HEK293 (cell line): ENCODE data around the gene GAS2L3.

Experiments
- ATF2 ChIP-seq: fragments of 450-650 bp; formaldehyde crosslinking; IDR thresholded peaks from 2 replicates; pipeline ENCODE4 v1.5.1; 2016; ENCODE audit warnings: missing biosample characterization, missing genetic modification characterization, low read depth
- GFI1B ChIP-seq: fragments of 450-650 bp; formaldehyde crosslinking; IDR thresholded peaks from 2 replicates; pipeline ENCODE4 v1.5.1; 2016; ENCODE audit warnings: missing biosample characterization, missing genetic modification characterization
- GLI4 ChIP-seq: fragments of 450-650 bp; formaldehyde crosslinking; IDR thresholded peaks from 2 replicates; pipeline ENCODE4 v1.5.1; 2016; ENCODE audit warnings: missing biosample characterization, missing genetic modification characterization
- KLF1 ChIP-seq: fragments of 450-650 bp; formaldehyde crosslinking; IDR thresholded peaks from 2 replicates; pipeline ENCODE4 v1.5.1; 2016; ENCODE audit warnings: missing biosample characterization, missing genetic modification characterization
- KLF7 ChIP-seq: fragments of 450-650 bp; formaldehyde crosslinking; IDR thresholded peaks from 2 replicates; pipeline ENCODE4 v1.5.1; 2016; ENCODE audit warnings: missing biosample characterization, missing genetic modification characterization, borderline replicate concordance
- MZF1 ChIP-seq: fragments of 450-650 bp; formaldehyde crosslinking; IDR thresholded peaks from 2 replicates; pipeline ENCODE4 v1.5.1; 2017; ENCODE audit warnings: missing biosample characterization, missing genetic modification characterization, borderline replicate concordance
- PRDM2 ChIP-seq: fragments of 450-650 bp; formaldehyde crosslinking; IDR thresholded peaks from 2 replicates; pipeline ENCODE4 v1.5.1; 2016; ENCODE audit warnings: missing biosample characterization, missing genetic modification characterization, borderline replicate concordance
- SALL2 ChIP-seq: fragments of 450-650 bp; formaldehyde crosslinking; IDR thresholded peaks from 2 replicates; pipeline ENCODE4 v1.5.0; 2017; ENCODE audit warnings: missing biosample characterization, mild to moderate bottlenecking, missing genetic modification characterization, borderline replicate concordance
- ZNF121 ChIP-seq: fragments of 450-650 bp; formaldehyde crosslinking; IDR thresholded peaks from 2 replicates; pipeline ENCODE4 v1.5.1; 2016; ENCODE audit warnings: missing biosample characterization, missing genetic modification characterization
- ZNF169 ChIP-seq: fragments of 450-650 bp; formaldehyde crosslinking; IDR thresholded peaks from 2 replicates; pipeline ENCODE4 v1.5.1; 2016; ENCODE audit warnings: missing biosample characterization, missing genetic modification characterization
- ZNF19 ChIP-seq: fragments of 450-650 bp; formaldehyde crosslinking; IDR thresholded peaks from 2 replicates; pipeline ENCODE4; 2016; ENCODE audit warnings: missing biosample characterization, missing genetic modification characterization, low read depth
- ZNF26 ChIP-seq: fragments of 450-650 bp; formaldehyde crosslinking; IDR thresholded peaks from 2 replicates; pipeline ENCODE4 v1.5.1; 2016; ENCODE audit warnings: missing biosample characterization, missing genetic modification characterization
- ZNF350 ChIP-seq: fragments of 450-650 bp; formaldehyde crosslinking; IDR thresholded peaks from 2 replicates; pipeline ENCODE4 v1.5.0; 2017; ENCODE audit warnings: missing biosample characterization, mild to moderate bottlenecking, missing genetic modification characterization
- ZNF416 ChIP-seq: fragments of 450-650 bp; formaldehyde crosslinking; IDR thresholded peaks from 2 replicates; pipeline ENCODE4 v1.5.1; 2016; ENCODE audit warnings: missing biosample characterization, missing genetic modification characterization
- ZNF433 ChIP-seq: fragments of 450-650 bp; formaldehyde crosslinking; IDR thresholded peaks from 2 replicates; pipeline ENCODE4 v1.5.1; 2016; ENCODE audit warnings: missing biosample characterization, missing genetic modification characterization, low read depth
- ZNF48 ChIP-seq: fragments of 450-650 bp; formaldehyde crosslinking; IDR thresholded peaks from 2 replicates; pipeline ENCODE4 v1.5.1; 2016; ENCODE audit warnings: missing biosample characterization, missing genetic modification characterization
- ZNF558 ChIP-seq: fragments of 450-650 bp; formaldehyde crosslinking; IDR thresholded peaks from 2 replicates; pipeline ENCODE4 v1.5.1; 2016; ENCODE audit warnings: missing biosample characterization, missing genetic modification characterization
- ZNF629 ChIP-seq: fragments of 450-650 bp; formaldehyde crosslinking; IDR thresholded peaks from 2 replicates; pipeline ENCODE4 v1.5.1; 2017; ENCODE audit warnings: missing biosample characterization, missing genetic modification characterization
- ZNF654 ChIP-seq: fragments of 450-650 bp; formaldehyde crosslinking; IDR thresholded peaks from 2 replicates; pipeline ENCODE4 v1.5.1; 2016; ENCODE audit warnings: low read depth, missing biosample characterization, missing genetic modification characterization
- ZNF670 ChIP-seq: fragments of 450-650 bp; formaldehyde crosslinking; IDR thresholded peaks from 2 replicates; pipeline ENCODE4 v1.5.1; 2016; ENCODE audit warnings: missing biosample characterization, missing genetic modification characterization, low read depth
- ZNF677 ChIP-seq: fragments of 450-650 bp; IDR thresholded peaks from 2 replicates; pipeline ENCODE4 v1.5.0; 2018; ENCODE audit warnings: missing biosample characterization, mild to moderate bottlenecking, missing genetic modification characterization, moderate library complexity
- ZNF776 ChIP-seq: fragments of 450-650 bp; formaldehyde crosslinking; IDR thresholded peaks from 2 replicates; pipeline ENCODE4 v1.5.0; 2017; ENCODE audit warnings: missing biosample characterization, missing genetic modification characterization, borderline replicate concordance
- ZSCAN16 ChIP-seq: fragments of 450-650 bp; formaldehyde crosslinking; IDR thresholded peaks from 2 replicates; pipeline ENCODE4 v1.5.1; 2016; ENCODE audit warnings: missing biosample characterization, missing genetic modification characterization
- ZSCAN23 ChIP-seq: fragments of 450-650 bp; formaldehyde crosslinking; IDR thresholded peaks from 2 replicates; pipeline ENCODE4 v1.5.1; 2016; ENCODE audit warnings: missing biosample characterization, missing genetic modification characterization
- ZSCAN30 ChIP-seq: fragments of 450-650 bp; IDR thresholded peaks from 2 replicates; pipeline ENCODE4 v1.5.1; 2018; ENCODE audit warnings: missing biosample characterization, mild to moderate bottlenecking, missing genetic modification characterization, moderate library complexity
- ZXDB ChIP-seq: fragments of 450-650 bp; formaldehyde crosslinking; IDR thresholded peaks from 2 replicates; pipeline ENCODE4 v1.5.1; 2016; ENCODE audit warnings: missing biosample characterization, missing genetic modification characterization
- TF ChIP-seq, protein P1 (sequence below): fragments of 450-650 bp; IDR thresholded peaks from 2 replicates; pipeline ENCODE4 v1.5.1; 2018; ENCODE audit warnings: missing biosample characterization, missing genetic modification characterization
- TF ChIP-seq, protein P2 (sequence below): fragments of 450-650 bp; formaldehyde crosslinking; IDR thresholded peaks from 2 replicates; pipeline ENCODE4 v1.5.1; 2016; ENCODE audit warnings: missing biosample characterization, missing genetic modification characterization

GAS2L3 gene

GRCh38 chr12:100554608-100555077 is 18.8 kb upstream of the GAS2L3 start (continued):
- no peak for TF ChIP-seq ZNF433 (tag by site-specific recombination)
- no peak for TF ChIP-seq ZNF26 (tag by site-specific recombination)
- no peak for TF ChIP-seq ZNF169 (tag by site-specific recombination)
- TF ChIP-seq GLI4 (tag by site-specific recombination), result no peak
- TF ChIP-seq ZNF654 (tag by site-specific recombination), result peak; percentile 100
- no peak for TF ChIP-seq SALL2 (tag by site-specific recombination)
- TF ChIP-seq ZNF416, result no peak
- TF ChIP-seq ZNF350 (tag by site-specific recombination), result no peak
- no peak for TF ChIP-seq ZNF48 (tag by site-specific recombination)
- TF ChIP-seq ZNF121 (tag by site-specific recombination), result no peak
- TF ChIP-seq KLF1 (tag by site-specific recombination), result no peak
- no peak for TF ChIP-seq ZNF670 (tag by site-specific recombination)
- TF ChIP-seq GFI1B (tag by site-specific recombination), result no peak
- TF ChIP-seq ZSCAN23 (tag by site-specific recombination), result no peak
- no peak for TF ChIP-seq ZNF19 (tag by site-specific recombination)
- TF ChIP-seq ATF2, result no peak
- TF ChIP-seq ZNF776 (tag by site-specific recombination), result no peak
- TF ChIP-seq, protein P1, sequence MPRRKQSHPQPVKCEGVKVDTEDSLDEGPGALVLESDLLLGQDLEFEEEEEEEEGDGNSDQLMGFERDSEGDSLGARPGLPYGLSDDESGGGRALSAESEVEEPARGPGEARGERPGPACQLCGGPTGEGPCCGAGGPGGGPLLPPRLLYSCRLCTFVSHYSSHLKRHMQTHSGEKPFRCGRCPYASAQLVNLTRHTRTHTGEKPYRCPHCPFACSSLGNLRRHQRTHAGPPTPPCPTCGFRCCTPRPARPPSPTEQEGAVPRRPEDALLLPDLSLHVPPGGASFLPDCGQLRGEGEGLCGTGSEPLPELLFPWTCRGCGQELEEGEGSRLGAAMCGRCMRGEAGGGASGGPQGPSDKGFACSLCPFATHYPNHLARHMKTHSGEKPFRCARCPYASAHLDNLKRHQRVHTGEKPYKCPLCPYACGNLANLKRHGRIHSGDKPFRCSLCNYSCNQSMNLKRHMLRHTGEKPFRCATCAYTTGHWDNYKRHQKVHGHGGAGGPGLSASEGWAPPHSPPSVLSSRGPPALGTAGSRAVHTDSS (tag by site-specific recombination), result no peak
- TF ChIP-seq ZNF677 (tag by site-specific recombination), result no peak
- TF ChIP-seq PRDM2, result no peak
- TF ChIP-seq ZSCAN30 (tag by site-specific recombination), result peak; percentile 21; the same call in 1 of the 2 replicates
- TF ChIP-seq KLF7 (tag by site-specific recombination), result no peak
- TF ChIP-seq ZNF629 (tag by site-specific recombination), result peak; percentile 16; the same call in 1 of the 2 replicates
- no peak for TF ChIP-seq ZNF558 (tag by site-specific recombination)
- TF ChIP-seq, protein P2, sequence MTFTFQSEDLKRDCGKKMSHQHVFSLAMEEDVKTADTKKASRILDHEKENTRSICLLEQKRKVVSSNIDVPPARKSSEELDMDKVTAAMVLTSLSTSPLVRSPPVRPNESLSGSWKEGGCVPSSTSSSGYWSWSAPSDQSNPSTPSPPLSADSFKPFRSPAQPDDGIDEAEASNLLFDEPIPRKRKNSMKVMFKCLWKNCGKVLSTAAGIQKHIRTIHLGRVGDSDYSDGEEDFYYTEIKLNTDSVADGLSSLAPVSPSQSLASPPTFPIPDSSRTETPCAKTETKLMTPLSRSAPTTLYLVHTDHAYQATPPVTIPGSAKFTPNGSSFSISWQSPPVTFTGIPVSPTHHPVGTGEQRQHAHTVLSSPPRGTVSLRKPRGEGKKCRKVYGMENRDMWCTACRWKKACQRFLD, result no peak
- no peak for TF ChIP-seq ZSCAN16
- TF ChIP-seq MZF1, result no peak
- TF ChIP-seq ZXDB (tag by site-specific recombination), result no peak
